Vagina (tissue), 2 donors: Measurements from ENCODE around the gene GSC2. TPM values are rescaled to one million over a fixed set of nuclear protein-coding genes. Genes with fewer than 3 reads are reported as not detected.
A peak's percentile ranks its signal among the peaks of the same experiment; 100 is the strongest.

ENCODE experiments used
- DNase-seq, 2 donors: peaks; one replicate each; pipeline ENCODE4 v3.0.0-alpha.2; 2017; ENCODE audit errors: extremely low spot score in 2 of 2
- H3K27ac ChIP-seq: fragments of 200-600 bp; sonication (generic); one replicate; pipeline ENCODE4 v1.5.1; 2019
- H3K27me3 ChIP-seq: fragments of 200-600 bp; sonication (generic); one replicate; pipeline ENCODE4 v1.5.1; 2019
- H3K36me3 ChIP-seq, 2 donors: fragments of 200-600 bp; sonication (generic); one replicate each; pipeline ENCODE4 v1.5.1; 2017 to 2019
- H3K4me1 ChIP-seq: fragments of 200-600 bp; sonication (generic); one replicate; pipeline ENCODE4 v1.5.1; 2019
- H3K4me3 ChIP-seq, 2 donors: fragments of 200-600 bp; sonication (generic); 1 replicate in 1 of 2; 2 replicates in 1 of 2; pipeline ENCODE4 v1.5.1; 2016 to 2019
- H3K9me3 ChIP-seq: fragments of 200-600 bp; sonication (generic); one replicate; pipeline ENCODE4 v1.5.1; 2019
- CTCF ChIP-seq, 3 experiments: fragments of 450-650 bp in 2 of 3; fragments of 200-600 bp in 1 of 3; sonication (generic) in 1 of 3; IDR thresholded peaks; one replicate each; pipeline ENCODE4 v1.5.1; 2017 to 2019; ENCODE audit warnings: antibody characterized with exemption in 3 of 3, mild to moderate bottlenecking in 2 of 3, moderate library complexity in 2 of 3
- POLR2A ChIP-seq, 2 donors: fragments of 450-650 bp; IDR thresholded peaks; one replicate each; pipeline ENCODE4 v1.6.1; 2017; ENCODE audit warnings: antibody characterized with exemption in 2 of 2, mild to moderate bottlenecking in 2 of 2, moderate library complexity in 2 of 2
- POLR2AphosphoS5 ChIP-seq, 2 donors: sonication (generic); formaldehyde crosslinking; IDR thresholded peaks; one replicate each; pipeline ENCODE4 v1.9.0; 2017; ENCODE audit warnings: antibody characterized with exemption in 2 of 2, mild to moderate bottlenecking in 2 of 2, low read depth in 1 of 2; ENCODE audit not compliant: insufficient read depth in 1 of 2
- intact Hi-C: fragments of 100-400 bp; cut with DNase I; formaldehyde crosslinking; loops from one replicate; pipeline ENCODE4 v1.15.1; 2023
- total RNA-seq: library from RNA; depleted of rRNA; stranded (reverse); fragments of >200 nt; gene quantifications from one replicate; pipeline ENCODE4 v1.2.3, GENCODE V29; 2016

GSC2 gene
- total RNA-seq, 1 donor from 2014 or later = not detected

DNA sequence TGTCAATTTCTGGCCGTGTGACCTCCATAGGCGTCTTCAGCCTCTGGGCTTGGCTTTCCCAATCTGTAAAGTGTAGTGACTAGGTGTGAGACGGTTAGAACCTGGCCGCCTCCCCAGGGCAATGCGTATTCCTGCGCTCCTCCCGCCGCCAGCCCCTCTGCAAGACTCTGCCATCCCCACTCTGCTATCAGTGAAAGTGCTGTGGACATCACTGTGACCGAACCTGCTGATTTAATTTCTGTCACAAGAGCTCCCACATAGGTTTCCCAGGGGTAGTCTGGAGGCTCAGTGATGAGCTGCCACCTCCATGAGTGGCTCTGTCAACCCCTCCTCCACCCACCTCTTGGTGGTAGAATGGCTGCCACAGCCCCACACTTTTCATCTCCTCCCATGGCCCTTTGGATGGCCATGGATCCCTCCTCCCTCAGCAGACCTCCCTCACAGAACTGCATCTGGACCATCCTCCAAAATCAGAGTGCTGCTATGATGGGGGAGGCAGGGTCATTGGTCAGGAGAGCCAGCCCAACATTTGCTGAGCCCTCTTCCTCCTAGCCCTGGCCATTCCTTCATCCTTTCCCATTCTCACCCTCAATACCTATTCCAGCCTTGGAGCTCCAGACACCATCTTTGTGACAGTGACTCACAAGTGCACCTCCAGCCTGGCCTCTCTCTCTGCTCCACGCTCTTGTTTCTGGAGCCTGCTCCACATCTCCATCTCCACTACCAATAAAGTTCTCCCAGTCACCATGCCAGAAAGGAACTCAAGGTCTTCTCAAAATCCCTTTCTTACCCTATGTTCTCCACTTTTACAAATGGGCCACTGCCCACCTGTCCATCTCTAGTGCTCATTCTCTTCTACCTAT is 1.5 kb upstream of the GSC2 start:
- Histone ChIP-seq H3K4me3 (no peak overlapping the region), H3K9me3 (no peaks in the 10 kb centered on the region), H3K27me3 (peaks cover 8% of the 10 kb centered on the region), H3K4me1 (peaks cover 4% of the 10 kb centered on the region), H3K27ac (no peak overlapping the region), H3K36me3 (no peaks in the 10 kb centered on the region)
- intact Hi-C loops = no loop called here
- TF ChIP-seq POLR2AphosphoS5 (IDR thresholded peaks at IDR 0.05; ENCODE audit: insufficient read depth in 1 of 2, low read depth in 1 of 2) (no peak), CTCF (IDR thresholded peaks at IDR 0.05) (no peak), POLR2A (IDR thresholded peaks at IDR 0.05) (no peak)
- no peak for DNase-seq

DNA sequence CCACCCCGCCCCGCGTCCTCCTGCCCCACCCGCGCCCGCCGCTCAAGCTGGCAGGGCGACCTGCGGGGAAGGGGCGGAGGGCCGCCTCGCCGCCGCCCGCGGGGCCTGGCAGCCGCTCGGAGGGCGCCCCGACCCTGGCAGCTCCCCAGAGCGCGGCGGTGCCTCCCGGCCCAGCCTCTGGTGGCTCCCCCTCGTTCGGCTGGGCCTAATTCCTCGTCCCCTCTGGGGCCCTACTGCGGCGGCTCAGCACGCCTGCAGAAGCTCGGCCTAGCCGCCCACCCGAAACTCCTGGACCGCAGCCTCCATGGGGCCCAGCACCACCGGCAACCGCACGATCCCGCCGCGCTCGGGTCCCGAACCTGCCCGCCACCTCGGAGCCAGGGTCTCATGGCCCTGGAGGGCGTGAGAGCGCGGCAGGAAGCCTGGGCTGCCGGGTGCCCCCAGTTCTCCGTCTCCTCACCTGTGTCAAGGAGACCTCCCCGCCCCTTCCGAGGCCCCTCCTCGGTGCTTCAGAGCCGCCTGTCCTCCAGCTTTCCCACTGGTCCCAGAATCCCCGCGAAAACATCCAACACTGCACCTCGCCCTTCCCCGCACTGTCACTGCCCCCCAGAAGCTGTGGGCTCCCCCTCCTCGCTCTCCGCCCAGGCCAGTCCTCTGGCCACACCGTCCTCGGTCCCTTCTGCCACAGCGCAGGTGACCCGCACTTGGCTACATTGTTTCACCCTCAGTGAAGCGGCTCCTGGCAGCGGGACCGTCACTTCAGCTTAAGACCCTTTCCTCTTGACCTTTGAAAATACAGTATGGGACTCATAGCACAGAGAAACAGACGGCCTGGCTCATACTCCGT is 613 bp upstream of the GSC2 start:
- peak overlapping the region in 1 of 2 donors; percentile 30 for H3K4me3 ChIP-seq

GRCh38 chr22:19149047-19149883 is 827 bp downstream of the GSC2 start:
- Histone ChIP-seq H3K36me3 (no peaks in the 10 kb centered on the region), H3K27me3 (peaks cover 8% of the 10 kb centered on the region), H3K4me3 (peak overlapping the region; percentile 16 to 30), H3K4me1 (peaks cover 4% of the 10 kb centered on the region), H3K9me3 (no peaks in the 10 kb centered on the region), H3K27ac (no peak overlapping the region)
- intact Hi-C loops = no loop called here
- no peak for TF ChIP-seq CTCF (IDR thresholded peaks at IDR 0.05)
- TF ChIP-seq POLR2AphosphoS5 (IDR thresholded peaks at IDR 0.05; ENCODE audit: insufficient read depth in 1 of 2, low read depth in 1 of 2) = no peak
- TF ChIP-seq POLR2A (IDR thresholded peaks at IDR 0.05) = no peak
- no peak for DNase-seq

More for the DNA sequence above, 613 bp upstream of the GSC2 start:
- DNase-seq = no peak
- H3K36me3 ChIP-seq = no peaks in the 10 kb centered on the region
- H3K9me3 ChIP-seq = no peaks in the 10 kb centered on the region
- peaks cover 4% of the 10 kb centered on the region for H3K4me1 ChIP-seq
- intact Hi-C loops = no loop called here
- TF ChIP-seq POLR2AphosphoS5 (IDR thresholded peaks at IDR 0.05; ENCODE audit: insufficient read depth in 1 of 2, low read depth in 1 of 2) = no peak
- TF ChIP-seq CTCF (IDR thresholded peaks at IDR 0.05) = no peak
- TF ChIP-seq POLR2A (IDR thresholded peaks at IDR 0.05) = no peak
- peaks cover 8% of the 10 kb centered on the region for H3K27me3 ChIP-seq
- H3K27ac ChIP-seq = no peak overlapping the region

- Histone ChIP-seq H3K36me3 (no peaks in the 10 kb centered on the region), H3K27ac (no peak overlapping the region), H3K4me1 (peaks cover 10% of the 10 kb centered on the region), H3K27me3 (peaks cover 8% of the 10 kb centered on the region), H3K9me3 (no peaks in the 10 kb centered on the region), H3K4me3 (no peak overlapping the region)
- intact Hi-C loops = no loop called here
- DNase-seq = no peak
- TF ChIP-seq POLR2A (IDR thresholded peaks at IDR 0.05) (no peak), CTCF (IDR thresholded peaks at IDR 0.05) (no peak), POLR2AphosphoS5 (IDR thresholded peaks at IDR 0.05; ENCODE audit: insufficient read depth in 1 of 2, low read depth in 1 of 2) (no peak)
Measured at GRCh38 chr22:19148417-19149046, 1.6 kb downstream of the GSC2 start.
